Liver (tissue), 3 donors: ENCODE measurements around the gene TSBP1.

Experiments
- GABPA ChIP-seq, 2 donors: IDR thresholded peaks in 1 of 2; conservative IDR thresholded peaks in 1 of 2; 2 replicates each; pipeline ENCODE4 v1.6.1; 2016; ENCODE audit warnings: antibody characterized with exemption in 2 of 2, mild to moderate bottlenecking in 1 of 2, moderate library complexity in 1 of 2
- HNF4A ChIP-seq, 2 donors: conservative IDR thresholded peaks; 2 replicates each; pipeline ENCODE4 v1.6.1; 2016; ENCODE audit warnings: antibody characterized with exemption in 2 of 2, mild to moderate bottlenecking in 2 of 2
- JUND ChIP-seq, 2 donors: IDR thresholded peaks; 2 replicates each; pipeline ENCODE4 v1.6.1; 2016; ENCODE audit warnings: antibody characterized with exemption in 2 of 2
- RAD21 ChIP-seq, 2 donors: IDR thresholded peaks; 2 replicates each; pipeline ENCODE4 v1.6.1; 2016; ENCODE audit warnings: antibody characterized with exemption in 2 of 2, mild to moderate bottlenecking in 2 of 2
- TAF1 ChIP-seq: conservative IDR thresholded peaks from 2 replicates; pipeline ENCODE4 v1.6.1; 2016; ENCODE audit warnings: antibody characterized with exemption, mild to moderate bottlenecking
- TF ChIP-seq, protein P1 (sequence below): IDR thresholded peaks from 2 replicates; pipeline ENCODE4 v1.6.1; 2016; ENCODE audit warnings: antibody characterized with exemption
- TF ChIP-seq, protein P2 (sequence below): fragments of 150-350 bp; IDR thresholded peaks from 2 replicates; pipeline ENCODE4 v1.5.1; 2017; ENCODE audit warnings: improper control_type of control experiment, low read depth, low read length; ENCODE audit not compliant: missing input control
- TF ChIP-seq, protein P3 (sequence below): IDR thresholded peaks from 2 replicates; pipeline ENCODE4 v1.6.1; 2016; ENCODE audit warnings: antibody characterized with exemption, mild to moderate bottlenecking
- donor health status: healthy.
- donor health status: healthy.

DNA sequence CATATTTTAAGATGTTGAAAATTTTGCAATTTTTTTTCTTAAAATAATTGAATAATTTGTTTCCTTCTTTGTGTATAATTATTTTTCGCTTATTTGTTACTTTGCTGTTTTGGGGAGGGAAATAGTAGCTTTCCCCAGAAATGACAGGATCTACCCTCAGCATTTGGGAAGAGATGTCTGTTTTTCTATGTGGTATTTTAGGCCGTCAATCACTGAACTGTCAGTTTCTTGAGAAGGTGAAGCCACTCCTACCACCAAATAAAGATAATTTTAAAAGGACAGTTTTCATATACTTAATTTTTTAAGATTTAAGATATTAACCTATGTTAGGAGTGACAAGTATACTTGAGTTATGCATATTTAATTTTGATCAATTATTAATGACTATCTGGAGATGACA is 31.5 kb downstream of the TSBP1 start:
- TF ChIP-seq HNF4A (conservative IDR thresholded peaks at IDR 0.05), result no peak
- TF ChIP-seq, protein P1, sequence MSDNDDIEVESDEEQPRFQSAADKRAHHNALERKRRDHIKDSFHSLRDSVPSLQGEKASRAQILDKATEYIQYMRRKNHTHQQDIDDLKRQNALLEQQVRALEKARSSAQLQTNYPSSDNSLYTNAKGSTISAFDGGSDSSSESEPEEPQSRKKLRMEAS, result no peak
- TF ChIP-seq, protein P2, sequence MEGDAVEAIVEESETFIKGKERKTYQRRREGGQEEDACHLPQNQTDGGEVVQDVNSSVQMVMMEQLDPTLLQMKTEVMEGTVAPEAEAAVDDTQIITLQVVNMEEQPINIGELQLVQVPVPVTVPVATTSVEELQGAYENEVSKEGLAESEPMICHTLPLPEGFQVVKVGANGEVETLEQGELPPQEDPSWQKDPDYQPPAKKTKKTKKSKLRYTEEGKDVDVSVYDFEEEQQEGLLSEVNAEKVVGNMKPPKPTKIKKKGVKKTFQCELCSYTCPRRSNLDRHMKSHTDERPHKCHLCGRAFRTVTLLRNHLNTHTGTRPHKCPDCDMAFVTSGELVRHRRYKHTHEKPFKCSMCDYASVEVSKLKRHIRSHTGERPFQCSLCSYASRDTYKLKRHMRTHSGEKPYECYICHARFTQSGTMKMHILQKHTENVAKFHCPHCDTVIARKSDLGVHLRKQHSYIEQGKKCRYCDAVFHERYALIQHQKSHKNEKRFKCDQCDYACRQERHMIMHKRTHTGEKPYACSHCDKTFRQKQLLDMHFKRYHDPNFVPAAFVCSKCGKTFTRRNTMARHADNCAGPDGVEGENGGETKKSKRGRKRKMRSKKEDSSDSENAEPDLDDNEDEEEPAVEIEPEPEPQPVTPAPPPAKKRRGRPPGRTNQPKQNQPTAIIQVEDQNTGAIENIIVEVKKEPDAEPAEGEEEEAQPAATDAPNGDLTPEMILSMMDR, result no peak
- TF ChIP-seq JUND (IDR thresholded peaks at IDR 0.05), result no peak
- TF ChIP-seq, protein P3, sequence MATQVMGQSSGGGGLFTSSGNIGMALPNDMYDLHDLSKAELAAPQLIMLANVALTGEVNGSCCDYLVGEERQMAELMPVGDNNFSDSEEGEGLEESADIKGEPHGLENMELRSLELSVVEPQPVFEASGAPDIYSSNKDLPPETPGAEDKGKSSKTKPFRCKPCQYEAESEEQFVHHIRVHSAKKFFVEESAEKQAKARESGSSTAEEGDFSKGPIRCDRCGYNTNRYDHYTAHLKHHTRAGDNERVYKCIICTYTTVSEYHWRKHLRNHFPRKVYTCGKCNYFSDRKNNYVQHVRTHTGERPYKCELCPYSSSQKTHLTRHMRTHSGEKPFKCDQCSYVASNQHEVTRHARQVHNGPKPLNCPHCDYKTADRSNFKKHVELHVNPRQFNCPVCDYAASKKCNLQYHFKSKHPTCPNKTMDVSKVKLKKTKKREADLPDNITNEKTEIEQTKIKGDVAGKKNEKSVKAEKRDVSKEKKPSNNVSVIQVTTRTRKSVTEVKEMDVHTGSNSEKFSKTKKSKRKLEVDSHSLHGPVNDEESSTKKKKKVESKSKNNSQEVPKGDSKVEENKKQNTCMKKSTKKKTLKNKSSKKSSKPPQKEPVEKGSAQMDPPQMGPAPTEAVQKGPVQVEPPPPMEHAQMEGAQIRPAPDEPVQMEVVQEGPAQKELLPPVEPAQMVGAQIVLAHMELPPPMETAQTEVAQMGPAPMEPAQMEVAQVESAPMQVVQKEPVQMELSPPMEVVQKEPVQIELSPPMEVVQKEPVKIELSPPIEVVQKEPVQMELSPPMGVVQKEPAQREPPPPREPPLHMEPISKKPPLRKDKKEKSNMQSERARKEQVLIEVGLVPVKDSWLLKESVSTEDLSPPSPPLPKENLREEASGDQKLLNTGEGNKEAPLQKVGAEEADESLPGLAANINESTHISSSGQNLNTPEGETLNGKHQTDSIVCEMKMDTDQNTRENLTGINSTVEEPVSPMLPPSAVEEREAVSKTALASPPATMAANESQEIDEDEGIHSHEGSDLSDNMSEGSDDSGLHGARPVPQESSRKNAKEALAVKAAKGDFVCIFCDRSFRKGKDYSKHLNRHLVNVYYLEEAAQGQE, result no peak
- no peak for TF ChIP-seq TAF1
- TF ChIP-seq GABPA (IDR thresholded peaks at IDR 0.05 in 1 of 2, conservative IDR thresholded peaks at IDR 0.05 in 1 of 2), result no peak
- no peak for TF ChIP-seq RAD21 (IDR thresholded peaks at IDR 0.05)
